H9 (cell line): ENCODE data around the gene CXCL5. TPM values are rescaled to one million over a fixed set of nuclear protein-coding genes. Genes with fewer than 3 reads are reported as not detected.

Experiments used
- DNase-seq: peaks from one replicate; pipeline ENCODE4 v3.0.0-alpha.2; 2017
- H2AFZ ChIP-seq: one replicate; pipeline ENCODE4 v1.6.1; 2013; ENCODE audit warnings: mild to moderate bottlenecking, low read length, control low read depth, moderate library complexity
- H2AK5ac ChIP-seq: 2 replicates; pipeline ENCODE4 v1.6.1; 2013; ENCODE audit warnings: low read length, control low read depth, mixed read lengths; ENCODE audit not compliant: insufficient read length
- H2BK120ac ChIP-seq: one replicate; pipeline ENCODE4 v1.6.1; 2013; ENCODE audit warnings: low read depth, mild to moderate bottlenecking, low read length, control low read depth, inconsistent platforms; ENCODE audit not compliant: poor library complexity, severe bottlenecking
- H2BK12ac ChIP-seq: 2 replicates; pipeline ENCODE4 v1.6.1; 2013; ENCODE audit warnings: low read length, control low read depth, mixed read lengths, low read depth; ENCODE audit not compliant: insufficient read length
- H2BK15ac ChIP-seq: 2 replicates; pipeline ENCODE4 v1.6.1; 2013; ENCODE audit warnings: low read depth, low read length, control low read depth
- H2BK20ac ChIP-seq: one replicate; pipeline ENCODE4 v1.6.1; 2013; ENCODE audit warnings: low read depth, mild to moderate bottlenecking, low read length, control low read depth, inconsistent platforms; ENCODE audit not compliant: poor library complexity, severe bottlenecking
- H2BK5ac ChIP-seq: 2 replicates; pipeline ENCODE4 v1.6.1; 2013; ENCODE audit warnings: low read length, control low read depth, mixed read lengths; ENCODE audit not compliant: insufficient read length
- H3K14ac ChIP-seq: 2 replicates; pipeline ENCODE4 v1.6.1; 2013; ENCODE audit warnings: low read length, control low read depth; ENCODE audit not compliant: insufficient read depth
- H3K18ac ChIP-seq: 2 replicates; pipeline ENCODE4 v1.6.1; 2013; ENCODE audit warnings: low read depth, mild to moderate bottlenecking, mixed read lengths, low read length, control low read depth; ENCODE audit not compliant: insufficient read length
- H3K23ac ChIP-seq: 2 replicates; pipeline ENCODE4 v1.6.1; 2013; ENCODE audit warnings: low read length, control low read depth, mixed read lengths, low read depth; ENCODE audit not compliant: insufficient read length
- H3K23me2 ChIP-seq: 2 replicates; pipeline ENCODE4 v1.6.1; 2013; ENCODE audit warnings: low read depth, mild to moderate bottlenecking, mixed read lengths, low read length, control low read depth; ENCODE audit not compliant: insufficient read length, poor library complexity, severe bottlenecking
- H3K27ac ChIP-seq: 2 replicates; pipeline ENCODE4 v1.5.1; 2013; ENCODE audit warnings: low read length, control low read depth, mixed read lengths, low read depth; ENCODE audit not compliant: insufficient read length
- H3K27me3 ChIP-seq: 2 replicates; pipeline ENCODE4 v1.6.1; 2013; ENCODE audit warnings: low read length, control low read depth, inconsistent platforms; ENCODE audit not compliant: insufficient read depth
- H3K4ac ChIP-seq: 2 replicates; pipeline ENCODE4 v1.6.1; 2013; ENCODE audit warnings: low read depth, mild to moderate bottlenecking, control low read depth, inconsistent platforms, low read length, moderate library complexity
- H3K4me1 ChIP-seq: 2 replicates; pipeline ENCODE4 v1.6.1; 2013; ENCODE audit warnings: low read length, control low read depth, inconsistent platforms; ENCODE audit not compliant: insufficient read depth
- H3K4me2 ChIP-seq: 2 replicates; pipeline ENCODE4 v1.6.1; 2013; ENCODE audit warnings: low read length, control low read depth, mixed read lengths; ENCODE audit not compliant: insufficient read length, insufficient read depth
- H3K56ac ChIP-seq: 2 replicates; pipeline ENCODE4 v1.6.1; 2013; ENCODE audit warnings: low read depth, mild to moderate bottlenecking, mixed read lengths, low read length, control low read depth; ENCODE audit not compliant: insufficient read length
- H3K79me1 ChIP-seq: 2 replicates; pipeline ENCODE4 v1.6.1; 2013; ENCODE audit warnings: low read depth, mild to moderate bottlenecking, moderate library complexity, low read length, control low read depth, inconsistent platforms; ENCODE audit not compliant: insufficient read depth, poor library complexity, severe bottlenecking
- H3K79me2 ChIP-seq: 2 replicates; pipeline ENCODE4 v1.6.1; 2013; ENCODE audit warnings: low read length, control low read depth, inconsistent platforms; ENCODE audit not compliant: insufficient read depth
- H3K9ac ChIP-seq: 2 replicates; pipeline ENCODE4 v1.6.1; 2013; ENCODE audit warnings: low read length, control low read depth, mixed read lengths; ENCODE audit not compliant: insufficient read length; ENCODE audit errors: extremely low read depth
- H3K9me3 ChIP-seq: one replicate; pipeline ENCODE4 v1.6.1; 2013; ENCODE audit warnings: low read depth, low read length, inconsistent platforms; ENCODE audit not compliant: control insufficient read depth
- H3T11ph ChIP-seq: one replicate; pipeline ENCODE4 v1.6.1; 2013; ENCODE audit warnings: mild to moderate bottlenecking, low read length, control low read depth, inconsistent platforms
- H4K20me1 ChIP-seq: one replicate; pipeline ENCODE4 v1.6.1; 2013; ENCODE audit not compliant: control insufficient read depth, insufficient read length, insufficient read depth
- H4K5ac ChIP-seq: 2 replicates; pipeline ENCODE4 v1.6.1; 2013; ENCODE audit warnings: low read depth, mild to moderate bottlenecking, mixed read lengths, low read length, control low read depth; ENCODE audit not compliant: insufficient read length
- H4K8ac ChIP-seq: replicated peaks from 2 replicates; pipeline ENCODE4 v1.6.1; 2013; ENCODE audit warnings: low read length, control low read depth, mixed read lengths, low read depth; ENCODE audit not compliant: insufficient read length
- H4K91ac ChIP-seq: 2 replicates; pipeline ENCODE4 v1.6.1; 2013; ENCODE audit warnings: low read depth, mild to moderate bottlenecking, moderate library complexity, mixed read lengths, low read length, control low read depth; ENCODE audit not compliant: insufficient read length
- H3K27ac Mint-ChIP-seq, 3 experiments: 2 replicates in 2 of 3; 3 replicates in 1 of 3; pipeline ENCODE4 v1.8.0; 2020 to 2021; ENCODE audit warnings: mixed read lengths in 3 of 3, mild to moderate bottlenecking in 1 of 3, moderate library complexity in 1 of 3
- H3K27me3 Mint-ChIP-seq: 2 replicates; pipeline ENCODE4 v1.8.0; 2021; ENCODE audit warnings: low read depth, mild to moderate bottlenecking, moderate library complexity, mixed read lengths
- H3K36me3 Mint-ChIP-seq, 3 experiments: 2 replicates in 2 of 3; 3 replicates in 1 of 3; pipeline ENCODE4 v1.8.0; 2020 to 2021; ENCODE audit warnings: low read depth in 3 of 3, mixed read lengths in 3 of 3; ENCODE audit not compliant: insufficient read depth in 1 of 3
- H3K4me1 Mint-ChIP-seq, 2 experiments: 2 replicates each; pipeline ENCODE4 v1.8.0; 2020; ENCODE audit warnings: mixed read lengths in 2 of 2
- H3K4me3 Mint-ChIP-seq, 2 experiments: 2 replicates in 1 of 2; 3 replicates in 1 of 2; pipeline ENCODE4 v1.8.0; 2020 to 2021; ENCODE audit warnings: mild to moderate bottlenecking in 2 of 2, mixed read lengths in 2 of 2, moderate library complexity in 1 of 2
- H3K9me3 Mint-ChIP-seq, 2 experiments: 2 replicates in 1 of 2; 3 replicates in 1 of 2; pipeline ENCODE4 v1.8.0; 2020; ENCODE audit warnings: mild to moderate bottlenecking in 2 of 2, mixed read lengths in 2 of 2, moderate library complexity in 1 of 2
- CTCF ChIP-seq: fragments of 200-600 bp; sonication (generic); conservative IDR thresholded peaks from 3 replicates; pipeline ENCODE4 v1.8.0; 2021; ENCODE audit warnings: antibody characterized with exemption, mild to moderate bottlenecking
- total RNA-seq: library from RNA; stranded (reverse); gene quantifications from 2 replicates; pipeline ENCODE4 v1.2.1, GENCODE V29; 2021

CXCL5 gene
- total RNA-seq, 1 experiment from 2014 or later: 9.2 TPM

- H3K27ac Mint-ChIP-seq: no peak overlapping the region
- Histone ChIP-seq H4K8ac (no peak overlapping the region), H2BK120ac (no peak overlapping the region), H3T11ph (no peak overlapping the region), H2BK20ac (no peak overlapping the region), H4K20me1 (no peaks in the 10 kb centered on the region), H3K56ac (no peak overlapping the region), H3K4me2 (no peak overlapping the region), H2BK5ac (no peak overlapping the region), H3K18ac (no peak overlapping the region), H3K4me1 (no peaks in the 10 kb centered on the region), H2BK15ac (no peak overlapping the region), H3K27me3 (no peaks in the 10 kb centered on the region), H3K23me2 (no peaks in the 10 kb centered on the region), H3K9ac (no peak overlapping the region), H4K91ac (no peak overlapping the region), H3K79me2 (no peaks in the 10 kb centered on the region), H2BK12ac (no peak overlapping the region), H3K79me1 (no peaks in the 10 kb centered on the region), H3K9me3 (no peaks in the 10 kb centered on the region), H3K27ac (no peak overlapping the region), H2AFZ (no peak overlapping the region), H2AK5ac (no peak overlapping the region), H4K5ac (no peak overlapping the region), H3K4ac (no peak overlapping the region), H3K23ac (no peak overlapping the region), H3K14ac (no peak overlapping the region)
- peaks cover 16 to 31% (median 21%) of the 10 kb centered on the region in 3 experiments for H3K36me3 Mint-ChIP-seq
- no peak overlapping the region for H3K4me3 Mint-ChIP-seq
- no peak for DNase-seq
- H3K27me3 Mint-ChIP-seq: peaks cover 4% of the 10 kb centered on the region; the same call in 1 of the 2 replicates
- H3K4me1 Mint-ChIP-seq: no peaks in the 10 kb centered on the region
- peaks cover 28 to 39% of the 10 kb centered on the region in 2 experiments for H3K9me3 Mint-ChIP-seq
- TF ChIP-seq CTCF: no peak
Observed at GRCh38 chr4:73970945-73971344, 27.5 kb downstream of the CXCL5 start.
